Gastroesophageal sphincter (tissue), 4 donors: Measurements from ENCODE around the gene DGKK. TPM values are rescaled to one million over a fixed set of nuclear protein-coding genes. Genes with fewer than 3 reads are reported as not detected.

Experiments used
- ATAC-seq: fragments of 150-250 bp; one replicate; pipeline ENCODE4 v1.9.1; 2016; ENCODE audit warnings: mild to moderate bottlenecking, moderate library complexity
- H3K27ac ChIP-seq, 4 donors: fragments of 200-600 bp; sonication (generic) in 3 of 4; 1 replicate in 3 of 4; 2 replicates in 1 of 4; pipeline ENCODE4 v1.5.1; 2016 to 2019
- H3K27me3 ChIP-seq: fragments of 200-600 bp; sonication (generic); one replicate; pipeline ENCODE4 v1.5.1; 2019
- H3K36me3 ChIP-seq, 2 donors: fragments of 200-600 bp; sonication (generic); one replicate each; pipeline ENCODE4 v1.5.1; 2019; ENCODE audit warnings: control low read depth in 1 of 2
- H3K4me1 ChIP-seq, 3 donors: fragments of 200-600 bp; sonication (generic); 1 replicate in 2 of 3; 2 replicates in 1 of 3; pipeline ENCODE4 v1.5.1; 2016 to 2019; ENCODE audit warnings: control low read depth in 2 of 3
- H3K4me3 ChIP-seq, 2 donors: fragments of 200-600 bp; sonication (generic); one replicate each; pipeline ENCODE4 v1.5.1; 2019; ENCODE audit warnings: mild to moderate bottlenecking in 1 of 2, moderate library complexity in 1 of 2
- H3K9me3 ChIP-seq, 3 donors: fragments of 200-600 bp; sonication (generic); one replicate each; pipeline ENCODE4 v1.5.1; 2017 to 2019; ENCODE audit warnings: control low read depth in 2 of 3
- CTCF ChIP-seq, 4 experiments: fragments of 200-600 bp in 2 of 4; fragments of 450-650 bp in 2 of 4; sonication (generic) in 1 of 4; IDR thresholded peaks; one replicate each; pipeline ENCODE4 v1.5.1; 2017 to 2019; ENCODE audit warnings: antibody characterized with exemption in 4 of 4, mild to moderate bottlenecking in 2 of 4, moderate library complexity in 2 of 4
- EP300 ChIP-seq: sonication (generic); formaldehyde crosslinking; IDR thresholded peaks from one replicate; pipeline ENCODE4 v1.6.1; 2017; ENCODE audit warnings: antibody characterized with exemption, mild to moderate bottlenecking
- POLR2A ChIP-seq, 2 donors: fragments of 450-650 bp; IDR thresholded peaks; one replicate each; pipeline ENCODE4 v1.6.1; 2017; ENCODE audit warnings: antibody characterized with exemption in 2 of 2, mild to moderate bottlenecking in 2 of 2, moderate library complexity in 1 of 2
- POLR2AphosphoS5 ChIP-seq: sonication (generic); formaldehyde crosslinking; IDR thresholded peaks from one replicate; pipeline ENCODE4 v1.6.1; 2017; ENCODE audit warnings: antibody characterized with exemption
- WGBS, 2 donors: methylation state at CpG; one replicate each; pipeline ENCODE4 v1.1.5; 2018; ENCODE audit warnings: low coverage in 1 of 2; 5-methylcytosine and 5-hydroxymethylcytosine counted together
- total RNA-seq, 4 donors: library from RNA; depleted of rRNA; stranded (reverse); fragments of >200 nt; gene quantifications; one replicate each; pipeline ENCODE4 v1.1.0, GENCODE V29; 2016

DGKK gene
- total RNA-seq, 4 donors from 2014 or later = 0.04 TPM; not detected in 3

- Histone ChIP-seq H3K4me3 (no peak overlapping the region), H3K9me3 (no peaks in the 10 kb centered on the region), H3K36me3 (no peaks in the 10 kb centered on the region), H3K27ac (no peak overlapping the region), H3K27me3 (no peaks in the 10 kb centered on the region), H3K4me1 (no peaks in the 10 kb centered on the region)
- no peak for TF ChIP-seq POLR2A (IDR thresholded peaks at IDR 0.05)
- TF ChIP-seq EP300 = no peak
- no peak for TF ChIP-seq POLR2AphosphoS5
- no peak for TF ChIP-seq CTCF (IDR thresholded peaks at IDR 0.05)
- ATAC-seq = no peak
- WGBS, 2 donors = 82 to 86% methylated on average over 4 to 6 of the region's 6 CpGs
Observed at GRCh38 chrX:50436797-50437196, 33.8 kb downstream of the DGKK start.

GRCh38 chrX:50432829-50433289, 37.8 kb downstream of the DGKK start:
- H3K27ac ChIP-seq = no peak overlapping the region
- no peak for TF ChIP-seq EP300
- TF ChIP-seq CTCF (IDR thresholded peaks at IDR 0.05) = no peak
- TF ChIP-seq POLR2AphosphoS5 = no peak
- no peak for TF ChIP-seq POLR2A (IDR thresholded peaks at IDR 0.05)
- ATAC-seq = no peak
- no peaks in the 10 kb centered on the region for H3K36me3 ChIP-seq
- H3K27me3 ChIP-seq = no peaks in the 10 kb centered on the region
- H3K4me1 ChIP-seq = no peaks in the 10 kb centered on the region
- H3K9me3 ChIP-seq = no peaks in the 10 kb centered on the region
- no peak overlapping the region for H3K4me3 ChIP-seq
- 56% methylated on average over 3 of the region's 3 CpGs; no CpG with 5 or more reads in 1 of the 2 donors for WGBS, 2 donors

- H3K4me3 ChIP-seq = no peak overlapping the region
- H3K36me3 ChIP-seq = no peaks in the 10 kb centered on the region
- H3K4me1 ChIP-seq = no peaks in the 10 kb centered on the region
- ATAC-seq = no peak
- H3K27me3 ChIP-seq = no peaks in the 10 kb centered on the region
- H3K9me3 ChIP-seq = no peaks in the 10 kb centered on the region
- H3K27ac ChIP-seq = no peak overlapping the region
- WGBS, 2 donors = 40 to 80% methylated on average over 1 of the region's 3 CpGs
- no peak for TF ChIP-seq POLR2AphosphoS5
- TF ChIP-seq EP300 = no peak
- no peak for TF ChIP-seq CTCF (IDR thresholded peaks at IDR 0.05)
- no peak for TF ChIP-seq POLR2A (IDR thresholded peaks at IDR 0.05)
Observed at GRCh38 chrX:50431623-50432022, 39.0 kb downstream of the DGKK start.

GRCh38 chrX:50430917-50431575, 39.6 kb downstream of the DGKK start:
- Histone ChIP-seq H3K4me1 (no peaks in the 10 kb centered on the region), H3K27me3 (no peaks in the 10 kb centered on the region), H3K4me3 (no peak overlapping the region), H3K9me3 (no peaks in the 10 kb centered on the region), H3K27ac (no peak overlapping the region), H3K36me3 (no peaks in the 10 kb centered on the region)
- ATAC-seq = no peak
- 81 to 90% methylated on average over 2 to 4 of the region's 5 CpGs for WGBS, 2 donors
- no peak for TF ChIP-seq POLR2A (IDR thresholded peaks at IDR 0.05)
- no peak for TF ChIP-seq EP300
- no peak for TF ChIP-seq CTCF (IDR thresholded peaks at IDR 0.05)
- TF ChIP-seq POLR2AphosphoS5 = no peak

GRCh38 chrX:50428174-50428573, 42.5 kb downstream of the DGKK start:
- H3K9me3 ChIP-seq = no peaks in the 10 kb centered on the region
- no peak overlapping the region for H3K27ac ChIP-seq
- no peaks in the 10 kb centered on the region for H3K36me3 ChIP-seq
- 70 to 83% methylated on average over 1 of the region's 1 CpG for WGBS, 2 donors
- H3K4me1 ChIP-seq = no peaks in the 10 kb centered on the region
- H3K4me3 ChIP-seq = no peak overlapping the region
- H3K27me3 ChIP-seq = no peaks in the 10 kb centered on the region
- TF ChIP-seq POLR2A (IDR thresholded peaks at IDR 0.05) (no peak), CTCF (IDR thresholded peaks at IDR 0.05) (no peak)
- no peak for ATAC-seq
